ENCODE data around the gene ATG3. TPM values are rescaled to one million over a fixed set of nuclear protein-coding genes. Genes with fewer than 3 reads are reported as not detected.

Gene ATG3
- polyA plus RNA-seq, 1 experiment, result 60.7 TPM

GRCh38 chr3:112504123-112504522, 57.6 kb downstream of the ATG3 start:
- ChIA-PET CTCF (interaction anchor here (0.6 kb wide), 1 partner anchor 17 kb away, joined by 3 read pairs; no protein-coding TSS in a partner anchor), POLR2A (no interaction called here)
- Histone ChIP-seq H3K27ac (ENCODE audit: low read depth, low read length) (no peak overlapping the region), H3K9me3 (ENCODE audit: control insufficient read depth, insufficient read depth, low read length) (no peaks in the 10 kb centered on the region), H3K4me3 (ENCODE audit: low read depth, low read length) (no peak overlapping the region), H3K27me3 (ENCODE audit: control insufficient read depth, insufficient read depth, low read length) (peaks cover 5% of the 10 kb centered on the region)
- no peak for TF ChIP-seq CTCF (IDR thresholded peaks at IDR 0.05; ENCODE audit: low read depth, low read length)
- no peak for DNase-seq (ENCODE audit: low read depth, low spot score)

GRCh38 chr3:112503304-112503972, 58.3 kb downstream of the ATG3 start:
- H3K4me3 ChIP-seq (ENCODE audit: low read depth, low read length), result no peak overlapping the region
- no peaks in the 10 kb centered on the region for H3K9me3 ChIP-seq (ENCODE audit: control insufficient read depth, insufficient read depth, low read length)
- TF ChIP-seq CTCF (IDR thresholded peaks at IDR 0.05; ENCODE audit: low read depth, low read length), result no peak
- POLR2A ChIA-PET, result no interaction called here
- no peak for DNase-seq (ENCODE audit: low read depth, low spot score)
- peaks cover 5% of the 10 kb centered on the region for H3K27me3 ChIP-seq (ENCODE audit: control insufficient read depth, insufficient read depth, low read length)
- CTCF ChIA-PET, result no interaction called here
- H3K27ac ChIP-seq (ENCODE audit: low read depth, low read length), result no peak overlapping the region

GRCh38 chr3:112500621-112501020, 61.1 kb downstream of the ATG3 start:
- POLR2A ChIA-PET, result no interaction called here

GRCh38 chr3:112498914-112499711, 62.6 kb downstream of the ATG3 start, which contains the start of gene BTLA:
TSS of gene BTLA (minus strand) at chr3:112499472. CDS start at chr3:112499358, 114 bp downstream.
- Histone ChIP-seq H3K9me3 (ENCODE audit: control insufficient read depth, insufficient read depth, low read length) (no peaks in the 10 kb centered on the region), H3K27ac (ENCODE audit: low read depth, low read length) (no peak within 1 kb of the TSS), H3K4me3 (ENCODE audit: low read depth, low read length) (no peak within 1 kb of the TSS), H3K27me3 (ENCODE audit: control insufficient read depth, insufficient read depth, low read length) (peaks cover 7% of the 10 kb centered on the region)
- ChIA-PET CTCF (interaction anchor here (0.7 kb wide), 1 partner anchor 103 kb away, joined by 3 read pairs; no protein-coding TSS in a partner anchor), POLR2A (no interaction called here)
- DNase-seq (ENCODE audit: low read depth, low spot score), result no peak
- TF ChIP-seq CTCF (IDR thresholded peaks at IDR 0.05; ENCODE audit: low read depth, low read length), result no peak

More at GRCh38 chr3:112500621-112501020, 61.1 kb downstream of the ATG3 start:
- no peak for TF ChIP-seq CTCF (IDR thresholded peaks at IDR 0.05; ENCODE audit: low read depth, low read length)
- Histone ChIP-seq H3K27ac (ENCODE audit: low read depth, low read length) (no peak overlapping the region), H3K4me3 (ENCODE audit: low read depth, low read length) (no peak overlapping the region), H3K9me3 (ENCODE audit: control insufficient read depth, insufficient read depth, low read length) (no peaks in the 10 kb centered on the region), H3K27me3 (ENCODE audit: control insufficient read depth, insufficient read depth, low read length) (peaks cover 7% of the 10 kb centered on the region)
- CTCF ChIA-PET, result no interaction called here
- DNase-seq (ENCODE audit: low read depth, low spot score), result no peak
